ENCODE data around the gene TPX2.
"Not testable (repeated sequence)": the region's sequence is repeated elsewhere in the genome, so short reads cannot be mapped to it uniquely, and the experiment has no call there.

TPX2 gene

DNA sequence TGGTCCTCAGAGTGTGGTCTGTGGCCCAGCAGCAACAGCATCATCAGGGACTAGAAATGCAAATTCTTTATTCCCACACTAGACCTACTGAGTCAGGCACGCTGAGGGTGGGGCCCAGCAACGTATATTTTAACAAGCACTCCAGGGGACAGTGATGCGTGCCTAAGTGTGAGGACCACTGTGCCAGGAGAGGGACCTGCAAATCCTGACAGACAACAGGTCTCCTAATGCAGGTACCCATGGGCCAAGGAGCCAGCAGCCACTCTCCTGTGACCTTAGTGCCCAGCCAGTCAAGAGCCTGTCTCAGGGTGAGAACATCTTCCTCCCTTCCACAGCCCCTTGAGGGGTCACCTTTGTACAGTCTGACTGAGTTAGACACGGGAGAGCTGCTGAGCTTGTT is 72.1 kb downstream of the TPX2 start:
- H3K4me3 ChIP-seq (ENCODE audit: low read depth, low read length), result no peak overlapping the region
- no peak for DNase-seq (ENCODE audit: low read depth)
- no peak for TF ChIP-seq POLR2A (IDR thresholded peaks at IDR 0.05; ENCODE audit: extremely low read depth, insufficient read length)
- TF ChIP-seq MAX (IDR thresholded peaks at IDR 0.05; ENCODE audit: low read depth, low read length), result no peak
- TF ChIP-seq CTCF (IDR thresholded peaks at IDR 0.05; ENCODE audit: low read depth, low read length), result no peak
- no peak for TF ChIP-seq MYC (IDR thresholded peaks at IDR 0.05; ENCODE audit: low read depth, low read length)

GRCh38 chr20:31811796-31812728 is 73.0 kb downstream of the TPX2 start:
- no peak for DNase-seq (ENCODE audit: low read depth)
- H3K4me3 ChIP-seq (ENCODE audit: low read depth, low read length), result no peak overlapping the region
- no peak for TF ChIP-seq MYC (IDR thresholded peaks at IDR 0.05; ENCODE audit: low read depth, low read length)
- TF ChIP-seq MAX (IDR thresholded peaks at IDR 0.05; ENCODE audit: low read depth, low read length), result no peak
- TF ChIP-seq POLR2A (IDR thresholded peaks at IDR 0.05; ENCODE audit: extremely low read depth, insufficient read length), result no peak

GRCh38 chr20:31813611-31814010 is 74.5 kb downstream of the TPX2 start:
- DNase-seq (ENCODE audit: low read depth), result no peak
- TF ChIP-seq MAX (IDR thresholded peaks at IDR 0.05; ENCODE audit: low read depth, low read length) (no peak), POLR2A (IDR thresholded peaks at IDR 0.05; ENCODE audit: extremely low read depth, insufficient read length) (no peak), MYC (IDR thresholded peaks at IDR 0.05; ENCODE audit: low read depth, low read length) (no peak), CTCF (IDR thresholded peaks at IDR 0.05; ENCODE audit: low read depth, low read length) (no peak)
- no peak overlapping the region for H3K4me3 ChIP-seq (ENCODE audit: low read depth, low read length)

- DNase-seq (ENCODE audit: low read depth); H3K4me3 ChIP-seq (ENCODE audit: low read depth, low read length): not testable (repeated sequence)
Measured at GRCh38 chr20:31814142-31814541, 75.1 kb downstream of the TPX2 start.

DNA sequence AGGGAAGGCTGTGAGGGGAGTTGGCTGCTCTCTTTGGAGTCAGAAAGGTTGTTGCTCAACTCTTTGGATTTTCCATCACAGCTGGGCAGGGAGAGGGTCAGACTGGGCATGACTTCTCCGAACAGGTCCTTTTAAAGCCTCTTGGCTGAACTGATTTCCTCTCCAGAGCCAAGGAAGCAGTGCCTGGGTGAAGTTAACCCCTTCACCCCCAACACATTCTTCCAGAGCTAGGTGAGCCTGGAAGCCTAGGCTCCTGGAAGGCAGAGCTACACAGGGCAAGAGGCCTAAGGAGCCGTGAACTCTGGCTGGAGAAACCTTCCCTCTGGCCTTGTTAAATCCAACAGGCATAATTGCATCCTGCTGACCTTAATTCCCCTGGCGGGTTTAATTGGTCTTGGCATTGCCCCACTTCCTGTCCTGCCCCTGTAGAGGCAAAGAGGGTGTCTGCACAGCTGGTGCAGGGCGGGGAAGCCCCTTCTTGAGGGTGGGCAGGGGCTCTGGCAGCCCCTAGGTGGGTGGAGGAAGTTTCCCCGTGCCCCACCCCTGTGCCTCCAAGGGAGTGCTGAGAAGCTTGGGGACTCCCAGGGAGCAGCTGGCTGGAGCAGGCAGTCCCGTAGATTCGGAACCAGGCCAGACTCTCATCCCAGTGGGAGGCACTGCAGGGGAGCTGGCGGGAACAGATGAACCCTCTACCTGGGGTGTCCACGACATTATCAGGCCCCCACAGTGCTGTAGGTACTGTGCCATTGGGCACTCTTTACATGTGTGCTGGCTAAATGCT is 76.5 kb downstream of the TPX2 start:
- DNase-seq (ENCODE audit: low read depth), result peak; percentile 62
- H3K4me3 ChIP-seq (ENCODE audit: low read depth, low read length), result no peak overlapping the region

DNA sequence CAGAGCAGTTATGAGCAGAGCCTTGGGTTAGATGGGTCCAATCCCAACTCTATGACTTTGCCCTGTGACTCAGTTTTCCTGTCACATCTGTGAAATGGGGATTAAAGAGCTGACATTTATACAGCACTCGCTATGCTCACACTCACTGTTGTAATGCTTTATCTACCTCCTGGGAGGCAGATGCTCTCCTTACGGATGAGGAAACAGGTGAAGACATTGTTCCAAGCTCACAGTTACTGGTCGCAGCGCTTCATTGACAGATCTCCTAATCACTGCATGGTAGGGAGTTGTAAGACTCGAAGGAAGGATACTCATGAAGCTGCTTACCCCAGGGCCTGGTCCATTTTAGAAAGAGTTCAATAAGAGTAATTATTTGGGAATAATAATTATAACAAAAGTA is 77.1 kb downstream of the TPX2 start:
- DNase-seq (ENCODE audit: low read depth), result no peak
- TF ChIP-seq MAX (IDR thresholded peaks at IDR 0.05; ENCODE audit: low read depth, low read length) (no peak), CTCF (IDR thresholded peaks at IDR 0.05; ENCODE audit: low read depth, low read length) (no peak), POLR2A (IDR thresholded peaks at IDR 0.05; ENCODE audit: extremely low read depth, insufficient read length) (no peak), MYC (IDR thresholded peaks at IDR 0.05; ENCODE audit: low read depth, low read length) (no peak)
- no peak overlapping the region for H3K4me3 ChIP-seq (ENCODE audit: low read depth, low read length)

More for the DNA sequence above, 76.5 kb downstream of the TPX2 start:
- TF ChIP-seq MYC (IDR thresholded peaks at IDR 0.05; ENCODE audit: low read depth, low read length) (no peak), MAX (IDR thresholded peaks at IDR 0.05; ENCODE audit: low read depth, low read length) (no peak), POLR2A (IDR thresholded peaks at IDR 0.05; ENCODE audit: extremely low read depth, insufficient read length) (no peak), CTCF (IDR thresholded peaks at IDR 0.05; ENCODE audit: low read depth, low read length) (no peak)
